Activated naive CD4-positive, alpha-beta T cell treated with anti-CD3 and anti-CD28 coated beads for 36 hours (primary cell): Measurements from ENCODE around the gene DGCR6L. TPM values are rescaled to one million over a fixed set of nuclear protein-coding genes. Genes with fewer than 3 reads are reported as not detected.
"Not testable (repeated sequence)": the region's sequence is repeated elsewhere in the genome, so short reads cannot be mapped to it uniquely, and the experiment has no call there.

Experiments
- CTCF ChIA-PET: fragments of 350-600 bp; sonication (Branson Sonifier 250); formaldehyde crosslinking; loops from one replicate; lab custom pipeline; 2021; ENCODE audit warnings: antibody characterized with exemption; lab: Charles Lee
- DNase-seq: peaks from one replicate; pipeline ENCODE4 v3.0.0-alpha.2; 2020
- H3K27ac Mint-ChIP-seq: one replicate; pipeline ENCODE4 v1.8.0; 2021; ENCODE audit warnings: mild to moderate bottlenecking, mixed read lengths
- H3K27me3 Mint-ChIP-seq: one replicate; pipeline ENCODE4 v1.8.0; 2021; ENCODE audit warnings: low read depth, mixed read lengths
- H3K36me3 Mint-ChIP-seq: one replicate; pipeline ENCODE4 v1.8.0; 2021; ENCODE audit warnings: low read depth, mixed read lengths
- H3K4me1 Mint-ChIP-seq: one replicate; pipeline ENCODE4 v1.8.0; 2021; ENCODE audit warnings: low read depth, mixed read lengths
- H3K4me3 Mint-ChIP-seq: one replicate; pipeline ENCODE4 v1.8.0; 2021; ENCODE audit warnings: mild to moderate bottlenecking, moderate library complexity, mixed read lengths
- H3K9me3 Mint-ChIP-seq: one replicate; pipeline ENCODE4 v1.8.0; 2021; ENCODE audit warnings: mixed read lengths
- intact Hi-C: fragments of 100-400 bp; cut with micrococcal nuclease; formaldehyde crosslinking; loops from one replicate; pipeline ENCODE4 v1.15.1; 2023
- total RNA-seq, 2 experiments: library from RNA; stranded (reverse); gene quantifications; one replicate each; pipeline ENCODE4 v1.2.3, GENCODE V29; 2021

The DGCR6L gene
- total RNA-seq, 2 experiments from 2014 or later, result 21.5 TPM

- H3K36me3 Mint-ChIP-seq, H3K27ac Mint-ChIP-seq, H3K4me3 Mint-ChIP-seq, H3K4me1 Mint-ChIP-seq, DNase-seq, CTCF ChIA-PET, intact Hi-C loops, H3K9me3 Mint-ChIP-seq, H3K27me3 Mint-ChIP-seq: not testable (repeated sequence)
Observed at GRCh38 chr22:20281473-20281872, 38.4 kb downstream of the DGCR6L start.

GRCh38 chr22:20280866-20281265 is 39.0 kb downstream of the DGCR6L start:
- intact Hi-C loops, result no loop called here
- no peak overlapping the region for H3K4me3 Mint-ChIP-seq
- H3K36me3 Mint-ChIP-seq, result no peaks in the 10 kb centered on the region
- H3K27ac Mint-ChIP-seq, result no peak overlapping the region
- DNase-seq, result no peak
- no peaks in the 10 kb centered on the region for H3K27me3 Mint-ChIP-seq
- CTCF ChIA-PET, result no interaction called here
- no peaks in the 10 kb centered on the region for H3K9me3 Mint-ChIP-seq
- H3K4me1 Mint-ChIP-seq, result no peaks in the 10 kb centered on the region

- H3K27me3 Mint-ChIP-seq, CTCF ChIA-PET, intact Hi-C loops, H3K9me3 Mint-ChIP-seq, H3K27ac Mint-ChIP-seq, H3K4me3 Mint-ChIP-seq, H3K4me1 Mint-ChIP-seq, DNase-seq, H3K36me3 Mint-ChIP-seq: not testable (repeated sequence)
Observed at GRCh38 chr22:20280163-20280562, 39.7 kb downstream of the DGCR6L start.

GRCh38 chr22:20279662-20280134 is 40.2 kb downstream of the DGCR6L start:
- Mint-ChIP-seq H3K27me3 (no peaks in the 10 kb centered on the region), H3K4me3 (no peak overlapping the region), H3K4me1 (no peaks in the 10 kb centered on the region), H3K36me3 (no peaks in the 10 kb centered on the region), H3K9me3 (no peaks in the 10 kb centered on the region), H3K27ac (no peak overlapping the region)
- intact Hi-C loops, result no loop called here
- no peak for DNase-seq
- CTCF ChIA-PET, result no interaction called here

- H3K27ac Mint-ChIP-seq, H3K4me3 Mint-ChIP-seq, DNase-seq, H3K36me3 Mint-ChIP-seq, H3K9me3 Mint-ChIP-seq, CTCF ChIA-PET, H3K27me3 Mint-ChIP-seq, H3K4me1 Mint-ChIP-seq, intact Hi-C loops: not testable (repeated sequence)
Observed at GRCh38 chr22:20278726-20279490, 41.0 kb downstream of the DGCR6L start.

GRCh38 chr22:20277936-20278635 is 41.8 kb downstream of the DGCR6L start:
- H3K4me3 Mint-ChIP-seq, DNase-seq, CTCF ChIA-PET, H3K9me3 Mint-ChIP-seq, H3K36me3 Mint-ChIP-seq, H3K27me3 Mint-ChIP-seq, H3K27ac Mint-ChIP-seq, intact Hi-C loops, H3K4me1 Mint-ChIP-seq: not testable (repeated sequence)

GRCh38 chr22:20276468-20276867 is 43.4 kb downstream of the DGCR6L start:
- CTCF ChIA-PET, result no interaction called here

GRCh38 chr22:20275836-20276235 is 44.0 kb downstream of the DGCR6L start:
- DNase-seq, result no peak
- Mint-ChIP-seq H3K36me3 (no peaks in the 10 kb centered on the region), H3K27ac (no peak overlapping the region), H3K9me3 (no peaks in the 10 kb centered on the region), H3K27me3 (no peaks in the 10 kb centered on the region), H3K4me3 (no peak overlapping the region), H3K4me1 (no peaks in the 10 kb centered on the region)
- CTCF ChIA-PET, result no interaction called here
- intact Hi-C loops, result no loop called here

More at GRCh38 chr22:20276468-20276867, 43.4 kb downstream of the DGCR6L start:
- no peak overlapping the region for H3K27ac Mint-ChIP-seq
- intact Hi-C loops, result no loop called here
- H3K27me3 Mint-ChIP-seq, result no peaks in the 10 kb centered on the region
- no peak for DNase-seq
- no peak overlapping the region for H3K4me3 Mint-ChIP-seq
- no peaks in the 10 kb centered on the region for H3K4me1 Mint-ChIP-seq
- H3K36me3 Mint-ChIP-seq, result no peaks in the 10 kb centered on the region
- H3K9me3 Mint-ChIP-seq, result no peaks in the 10 kb centered on the region

- H3K9me3 Mint-ChIP-seq, H3K4me1 Mint-ChIP-seq, H3K27ac Mint-ChIP-seq, DNase-seq, H3K27me3 Mint-ChIP-seq, CTCF ChIA-PET, H3K4me3 Mint-ChIP-seq, intact Hi-C loops, H3K36me3 Mint-ChIP-seq: not testable (repeated sequence)
Observed at GRCh38 chr22:20275325-20275724, 44.5 kb downstream of the DGCR6L start.

GRCh38 chr22:20274374-20274773 is 45.5 kb downstream of the DGCR6L start:
- H3K4me3 Mint-ChIP-seq, intact Hi-C loops, H3K36me3 Mint-ChIP-seq, H3K27me3 Mint-ChIP-seq, DNase-seq, CTCF ChIA-PET, H3K27ac Mint-ChIP-seq, H3K4me1 Mint-ChIP-seq, H3K9me3 Mint-ChIP-seq: not testable (repeated sequence)

GRCh38 chr22:20273758-20274181 is 46.1 kb downstream of the DGCR6L start:
- Mint-ChIP-seq H3K36me3 (no peaks in the 10 kb centered on the region), H3K4me3 (no peak overlapping the region), H3K9me3 (no peaks in the 10 kb centered on the region), H3K27ac (no peak overlapping the region), H3K4me1 (peaks cover under 1% of the 10 kb centered on the region), H3K27me3 (no peaks in the 10 kb centered on the region)
- CTCF ChIA-PET, result no interaction called here
- DNase-seq, result no peak
- intact Hi-C loops, result no loop called here

- CTCF ChIA-PET, result no interaction called here
- no peak overlapping the region for H3K27ac Mint-ChIP-seq
- no peak overlapping the region for H3K4me3 Mint-ChIP-seq
- H3K9me3 Mint-ChIP-seq, result no peaks in the 10 kb centered on the region
- H3K36me3 Mint-ChIP-seq, result no peaks in the 10 kb centered on the region
- H3K4me1 Mint-ChIP-seq, result peaks cover 2% of the 10 kb centered on the region
- no peaks in the 10 kb centered on the region for H3K27me3 Mint-ChIP-seq
- DNase-seq, result no peak
- intact Hi-C loops, result no loop called here
Observed at GRCh38 chr22:20272700-20273099, 47.2 kb downstream of the DGCR6L start.

- Mint-ChIP-seq H3K9me3 (no peaks in the 10 kb centered on the region), H3K27ac (no peak overlapping the region), H3K36me3 (no peaks in the 10 kb centered on the region), H3K4me3 (no peak overlapping the region), H3K4me1 (peaks cover 2% of the 10 kb centered on the region), H3K27me3 (no peaks in the 10 kb centered on the region)
- CTCF ChIA-PET, result interaction anchor here (0.6 kb wide), 1 partner anchor 11 kb away, joined by 3 read pairs; no protein-coding TSS in a partner anchor
- intact Hi-C loops, result no loop called here
- no peak for DNase-seq
Observed at GRCh38 chr22:20272174-20272573, 47.7 kb downstream of the DGCR6L start.
